IPS DF 4.7 (cell line): ENCODE results near the gene RABGAP1L.
"Not testable (repeated sequence)": the region's sequence is repeated elsewhere in the genome, so short reads cannot be mapped to it uniquely, and the experiment has no call there.

ENCODE experiments used
- DNase-seq: peaks from one replicate; pipeline ENCODE4 v3.0.0-alpha.2; 2013; ENCODE audit warnings: low spot score; ENCODE audit errors: extremely low read depth

RABGAP1L gene

DNA sequence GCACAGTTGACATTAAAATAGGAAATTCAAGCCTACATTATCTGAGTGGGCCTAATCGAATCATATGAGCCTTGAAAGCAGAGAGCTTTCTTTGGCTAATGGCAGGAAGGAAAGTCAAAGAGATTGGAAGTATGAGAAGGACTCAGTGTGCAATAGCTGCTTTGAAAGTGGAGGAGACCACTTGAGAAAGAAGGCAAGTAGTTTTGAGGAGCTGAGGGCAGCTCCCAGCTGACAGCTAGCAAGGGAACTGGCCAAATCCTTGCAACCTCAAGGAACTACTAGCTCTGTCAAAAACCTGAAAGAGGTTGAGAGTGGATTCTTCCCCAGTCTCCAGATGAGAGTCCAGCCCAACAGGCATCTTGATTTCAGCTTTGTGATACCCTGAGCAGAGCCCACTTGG, 691.4 kb downstream of the RABGAP1L start:
- DNase-seq = no peak

DNA sequence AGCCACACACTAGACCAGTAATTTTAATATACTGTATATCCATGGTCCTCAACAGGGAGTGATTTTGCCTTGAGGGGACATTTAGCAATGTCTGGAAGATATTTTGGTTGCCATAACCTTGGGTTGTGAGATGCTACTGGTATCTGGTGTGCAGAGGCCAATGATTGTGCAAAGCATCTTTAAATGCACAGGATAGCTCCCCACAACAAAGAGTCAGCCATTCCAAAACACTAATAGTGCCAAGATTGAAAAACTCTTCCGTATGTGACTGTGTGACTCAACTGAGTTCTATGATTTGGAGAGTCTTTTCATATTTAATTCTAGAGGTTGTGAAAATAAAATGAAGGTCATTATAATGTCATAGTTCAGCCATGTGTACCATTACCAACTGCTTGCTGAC, 699.0 kb downstream of the RABGAP1L start:
- DNase-seq = no peak

DNA sequence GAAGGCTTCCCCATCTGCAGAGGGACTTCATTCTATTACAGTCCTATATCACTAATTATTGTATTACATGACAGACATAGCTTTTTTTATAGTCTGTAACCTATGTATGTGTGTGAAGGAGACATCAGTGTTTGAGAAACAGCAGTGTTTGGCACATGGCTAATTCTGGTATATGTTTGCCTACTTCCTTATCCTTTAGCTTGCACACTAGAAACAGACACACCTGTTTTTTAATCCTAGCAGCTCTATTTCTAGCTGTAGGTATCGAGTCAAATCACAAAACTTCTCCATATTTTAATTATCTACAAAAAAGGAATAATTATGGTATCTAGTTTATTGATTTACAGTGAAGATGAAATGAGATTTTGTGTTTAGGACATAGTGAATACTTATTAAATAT, 711.0 kb downstream of the RABGAP1L start:
- no peak for DNase-seq

DNA sequence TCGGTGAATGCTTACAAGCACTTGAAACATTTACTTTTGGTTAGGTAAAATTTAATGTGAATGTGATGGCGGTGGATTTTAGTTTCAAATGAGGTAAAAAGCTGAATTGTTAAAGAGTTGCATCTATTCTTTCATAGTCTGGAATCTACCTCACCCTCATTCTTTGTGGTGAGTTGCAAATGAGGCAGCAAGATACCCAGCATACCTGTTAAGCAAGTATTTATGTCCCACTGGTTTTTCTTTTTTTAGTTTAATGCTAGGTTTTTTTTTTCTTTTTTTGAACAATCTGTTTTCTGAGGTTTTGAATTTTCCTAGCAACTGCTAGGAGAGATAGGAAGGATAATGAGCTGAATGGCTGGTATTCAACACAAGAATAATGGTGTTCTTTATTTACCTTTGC, 712.6 kb downstream of the RABGAP1L start:
- DNase-seq = no peak

DNA sequence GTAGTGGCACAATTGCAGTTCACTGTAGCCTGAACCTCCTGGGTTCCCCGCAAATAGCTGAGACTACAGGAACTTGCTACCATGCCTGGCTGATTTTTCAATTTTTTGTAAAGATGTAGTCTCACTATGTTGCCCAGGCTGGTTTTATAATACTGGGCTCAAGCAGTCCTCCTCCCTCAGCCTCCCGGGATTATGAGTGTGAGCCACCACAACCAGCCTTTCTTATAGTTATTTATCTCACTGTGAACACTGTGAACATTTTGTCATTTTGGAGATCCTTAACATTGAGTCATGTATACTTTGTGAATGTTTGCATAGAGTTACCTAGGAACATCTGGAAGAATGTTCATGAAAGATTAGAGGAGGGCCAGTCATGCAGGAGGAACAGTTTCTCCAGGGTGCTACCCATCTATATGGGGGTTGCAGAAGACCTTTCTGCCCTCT, 713.3 kb downstream of the RABGAP1L start:
- DNase-seq = no peak

DNA sequence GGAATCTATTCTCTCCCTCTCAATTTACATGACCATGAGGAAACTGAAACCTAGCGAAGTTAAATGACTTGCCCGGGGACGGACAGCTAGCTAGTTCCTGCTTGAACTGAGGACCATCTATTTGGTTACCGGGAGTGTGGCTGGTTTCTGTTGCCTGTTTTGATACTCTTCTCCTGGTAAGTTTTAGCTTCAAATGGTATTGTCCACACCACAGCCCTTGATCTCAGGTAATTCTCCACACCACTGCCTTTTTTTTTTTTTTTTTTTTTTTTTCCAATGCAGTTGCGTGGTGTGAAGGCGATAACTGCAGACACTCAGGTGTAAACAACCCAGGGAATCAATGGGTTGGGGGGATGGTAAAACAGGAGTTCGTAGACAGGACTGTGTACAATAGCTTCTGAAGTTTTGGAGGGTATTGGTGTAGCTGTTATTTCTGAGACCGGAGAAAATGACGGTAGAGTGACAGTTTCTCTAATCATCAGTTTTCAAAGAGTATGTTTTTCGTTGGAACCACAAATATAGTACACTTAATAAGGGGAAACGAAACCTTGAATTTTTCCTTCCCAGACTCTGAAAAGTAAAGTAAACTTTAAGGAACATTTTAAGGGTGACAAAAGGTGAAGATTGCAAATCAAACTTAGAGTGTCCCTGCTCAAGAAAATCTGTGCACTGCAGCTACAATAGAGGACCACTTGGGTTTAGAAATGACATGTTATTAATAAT, 715.2 kb downstream of the RABGAP1L start:
- no peak for DNase-seq

DNA sequence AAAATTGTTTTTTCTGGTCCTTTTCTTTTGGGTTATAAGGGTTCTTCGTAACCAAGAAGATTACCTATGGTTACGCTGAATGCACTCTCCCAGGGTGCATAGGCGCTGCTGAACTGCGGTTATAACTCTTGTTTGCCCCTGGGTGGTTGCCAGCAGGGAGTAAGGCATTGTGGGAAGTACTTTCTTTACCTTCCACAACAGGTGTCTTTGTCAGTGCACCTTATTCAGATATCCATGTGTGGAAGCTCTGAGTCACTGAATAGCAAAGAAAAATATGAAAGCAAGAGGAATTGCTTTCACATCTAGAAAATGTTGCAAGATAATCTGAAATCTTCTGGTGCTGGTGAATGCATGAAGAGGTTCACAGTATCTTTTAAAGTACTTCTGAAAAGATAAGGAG, 716.0 kb downstream of the RABGAP1L start:
- DNase-seq = no peak

DNA sequence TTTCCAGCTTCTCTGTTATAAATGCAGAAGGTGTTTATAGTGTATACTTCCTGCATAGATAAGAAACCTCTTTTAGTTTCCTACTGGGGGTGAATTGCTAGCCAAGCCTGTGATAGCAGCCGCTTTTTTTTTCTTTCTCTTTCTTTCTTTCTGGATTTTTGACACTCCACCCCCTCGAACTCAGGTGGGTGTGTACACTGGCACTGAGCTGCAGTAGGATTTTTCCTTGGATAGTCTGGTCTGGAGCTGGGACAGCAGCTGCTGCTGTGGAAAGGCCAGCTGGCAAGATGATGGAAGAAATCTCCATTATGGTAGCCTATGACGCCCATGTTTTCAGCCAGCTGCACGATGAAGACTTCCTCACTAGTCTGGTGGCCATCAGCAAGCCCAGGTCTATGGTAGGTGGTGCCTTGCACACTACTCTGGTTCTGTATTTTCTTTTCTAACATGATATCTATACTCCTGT, 717.9 kb downstream of the RABGAP1L start:
- no peak for DNase-seq

DNA sequence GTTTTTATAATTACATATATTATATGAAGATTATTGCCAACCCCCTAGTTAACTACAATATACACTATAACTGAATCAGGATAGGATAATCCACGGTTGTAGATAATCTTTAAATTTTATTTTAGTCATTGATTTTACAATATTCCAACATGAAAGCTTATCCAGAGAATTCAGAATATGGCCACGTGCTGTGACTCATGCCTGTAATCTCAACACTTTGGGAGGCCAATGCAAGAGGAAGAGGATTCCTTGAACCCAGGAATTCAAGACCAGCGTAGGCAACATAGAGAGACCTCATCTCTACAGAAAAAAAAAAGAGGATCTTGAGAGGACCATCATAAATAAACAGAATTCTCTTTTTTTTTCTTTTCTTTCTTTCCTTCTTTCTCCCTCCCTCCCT, 720.9 kb downstream of the RABGAP1L start:
- no peak for DNase-seq

DNA sequence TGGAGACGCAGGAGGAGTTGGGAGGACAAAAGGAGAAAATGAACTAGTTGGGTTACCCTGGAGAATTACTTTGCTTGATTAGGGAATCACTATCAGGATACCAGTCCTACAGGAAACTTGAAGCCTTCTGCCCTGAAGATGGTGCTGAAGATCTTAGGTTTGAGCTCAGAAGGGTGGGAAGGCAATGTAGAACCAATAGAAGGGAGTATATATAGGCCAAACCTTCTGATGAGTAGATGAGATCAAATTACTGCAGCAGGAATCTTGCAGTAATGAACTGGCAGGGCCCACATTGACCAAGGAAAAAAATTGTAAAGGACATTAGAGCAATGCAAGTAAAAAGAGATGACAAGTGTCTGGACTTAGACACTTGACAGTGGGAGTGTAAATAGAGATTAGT, 724.1 kb downstream of the RABGAP1L start:
- DNase-seq = no peak

DNA sequence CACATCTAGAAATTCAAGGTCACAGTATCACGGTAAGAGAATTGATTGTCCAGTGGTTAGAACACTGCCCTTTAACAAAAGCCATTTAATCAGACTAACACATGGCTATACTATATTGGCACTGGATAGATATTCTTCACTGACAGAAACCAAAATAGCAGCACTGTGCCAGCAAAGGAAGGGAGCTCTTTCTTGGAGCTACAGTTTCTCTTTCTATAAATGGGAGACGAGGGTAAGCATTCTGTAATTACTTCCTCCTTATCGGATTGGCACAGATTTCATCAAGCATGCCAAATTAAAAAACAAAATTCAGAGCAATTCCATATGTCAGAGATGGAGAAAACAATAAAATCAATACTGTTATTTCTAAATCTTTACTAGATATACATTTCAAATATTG, 724.7 kb downstream of the RABGAP1L start:
- DNase-seq = no peak

DNA sequence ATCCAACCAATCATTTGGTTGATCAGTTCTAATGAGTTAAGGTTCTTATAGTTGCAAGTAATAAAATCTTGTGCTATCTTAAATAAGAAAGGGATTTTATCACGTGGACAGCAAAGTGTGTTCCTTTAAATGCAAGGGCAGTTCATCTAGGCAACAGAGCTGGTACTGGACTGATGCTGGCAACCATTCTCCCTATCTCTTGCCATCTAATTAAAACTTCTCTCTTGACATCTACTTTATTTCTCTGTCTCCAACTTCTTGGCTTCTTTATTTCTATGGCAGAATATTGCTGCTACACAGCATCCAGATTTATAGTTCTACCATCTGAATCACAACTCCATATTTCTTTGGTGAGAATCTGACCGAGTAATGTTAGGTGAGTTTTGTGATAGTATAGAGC, 725.2 kb downstream of the RABGAP1L start:
- DNase-seq = no peak

DNA sequence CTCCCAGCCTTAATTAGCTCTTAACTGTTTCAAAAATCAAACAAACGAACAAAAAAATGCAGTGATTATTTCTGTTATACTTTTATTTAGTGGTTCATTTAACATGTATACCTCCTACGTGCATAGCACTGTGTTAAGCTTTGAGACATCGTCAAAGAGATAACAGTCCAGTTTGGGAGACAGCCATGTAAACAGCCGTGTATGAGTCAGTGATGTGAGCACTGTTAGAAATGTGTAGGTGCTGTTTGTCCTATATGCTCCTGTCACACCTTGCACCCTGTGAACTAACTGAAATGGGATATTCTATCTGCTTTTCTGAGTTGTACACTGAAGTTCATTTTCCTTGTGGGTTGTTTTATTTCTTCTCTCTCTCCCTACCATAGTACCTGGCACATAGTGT, 730.7 kb downstream of the RABGAP1L start:
- no peak for DNase-seq

DNA sequence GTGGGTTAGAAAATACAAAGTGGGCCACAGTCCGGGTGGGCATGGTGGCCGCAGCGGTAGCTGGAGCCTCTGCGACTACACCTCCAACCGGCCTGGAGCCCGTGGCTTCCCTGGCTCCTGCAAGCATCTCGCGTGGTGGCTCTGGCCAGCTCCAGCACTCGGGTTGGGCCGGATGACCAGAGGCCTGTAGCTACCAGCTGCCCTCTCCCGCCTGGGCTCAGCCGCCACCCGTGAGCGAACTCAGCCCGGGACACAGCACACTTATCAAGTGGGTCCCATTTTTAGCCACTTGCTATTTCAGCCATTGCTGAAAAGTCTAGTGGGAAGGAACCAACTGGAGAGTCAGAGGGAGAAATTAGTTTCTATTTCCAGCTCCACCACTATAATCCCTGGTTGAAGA, 732.7 kb downstream of the RABGAP1L start:
- DNase-seq = no peak

DNA sequence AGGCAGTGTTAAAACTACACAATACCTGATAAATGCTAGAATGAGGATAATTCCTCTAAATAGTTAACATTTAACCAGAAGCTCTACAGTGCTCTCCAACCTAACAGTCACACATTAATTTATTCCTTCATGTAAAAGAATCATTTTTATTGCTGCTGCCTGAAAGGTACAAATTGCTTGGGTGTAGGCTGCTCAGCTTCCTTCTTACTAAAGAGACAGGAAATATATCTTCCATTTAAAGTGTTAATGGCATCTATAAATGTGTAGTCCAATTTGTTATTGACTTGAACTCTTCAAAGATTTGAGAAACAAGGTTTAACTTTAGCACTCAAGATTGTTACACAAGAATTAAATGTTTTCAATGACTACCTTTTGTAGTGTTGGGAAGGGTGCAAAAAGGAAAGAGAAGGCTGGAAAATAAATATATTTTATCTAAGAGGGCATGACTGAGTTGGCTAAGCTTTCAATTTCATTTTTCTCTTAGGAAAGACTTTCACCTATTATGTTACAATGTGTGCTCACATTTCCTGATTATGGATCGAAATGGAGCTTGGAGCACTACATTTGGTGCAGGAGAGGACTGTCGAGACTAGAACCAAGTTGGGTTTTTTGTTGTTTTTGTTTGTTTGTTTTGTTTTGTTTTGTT, 734.9 kb downstream of the RABGAP1L start:
- DNase-seq = no peak

DNA sequence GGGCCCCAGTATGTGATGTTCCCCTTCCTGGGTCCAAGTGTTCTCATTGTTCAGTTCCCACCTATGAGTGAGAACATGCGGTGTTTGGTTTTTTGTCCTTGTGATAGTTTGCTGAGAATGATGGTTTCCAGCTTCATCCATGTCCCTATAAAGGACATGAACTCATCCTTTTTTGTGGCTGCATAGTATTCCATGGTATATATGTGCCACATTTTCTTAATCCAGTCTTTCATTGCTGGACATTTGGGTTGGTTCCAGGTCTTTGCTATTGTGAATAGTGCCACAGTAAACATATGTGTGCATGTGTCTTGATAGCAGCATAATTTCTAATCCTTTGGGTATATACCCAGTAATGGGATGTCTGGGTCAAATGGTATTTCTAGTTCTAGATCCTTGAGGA, 736.3 kb downstream of the RABGAP1L start:
- DNase-seq = not testable (repeated sequence)

DNA sequence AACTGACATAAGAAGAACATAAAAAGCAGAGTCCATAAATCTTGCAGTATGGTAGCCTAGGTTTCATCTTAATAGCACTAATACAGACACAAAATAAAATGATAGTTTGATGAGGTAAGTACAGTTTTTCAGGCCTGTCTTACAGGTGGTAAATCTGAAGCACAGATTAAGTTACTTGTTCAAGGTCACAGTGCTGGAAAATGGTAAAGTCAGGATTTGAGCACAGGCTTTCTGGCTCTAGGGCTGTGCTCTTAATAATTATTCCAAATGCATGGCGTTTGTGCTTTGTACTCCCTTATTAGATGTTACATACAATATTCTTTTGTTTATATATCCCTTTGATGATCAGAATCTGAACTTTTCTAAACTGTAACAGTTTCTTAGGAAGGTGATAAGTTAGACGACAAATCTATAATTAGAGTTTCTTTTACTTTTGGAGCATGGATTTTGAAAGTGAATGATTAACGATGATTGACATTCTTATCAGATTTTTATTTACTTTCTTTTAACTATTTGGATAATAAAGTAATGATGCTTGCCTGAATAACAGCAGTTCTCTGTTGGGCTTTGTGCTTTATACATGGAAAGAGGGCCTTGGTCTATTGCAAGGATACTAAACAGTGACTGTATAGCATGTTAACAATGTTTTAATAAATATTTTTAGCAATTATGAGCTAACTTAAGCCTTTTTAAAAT, 738.9 kb downstream of the RABGAP1L start:
- DNase-seq = no peak

DNA sequence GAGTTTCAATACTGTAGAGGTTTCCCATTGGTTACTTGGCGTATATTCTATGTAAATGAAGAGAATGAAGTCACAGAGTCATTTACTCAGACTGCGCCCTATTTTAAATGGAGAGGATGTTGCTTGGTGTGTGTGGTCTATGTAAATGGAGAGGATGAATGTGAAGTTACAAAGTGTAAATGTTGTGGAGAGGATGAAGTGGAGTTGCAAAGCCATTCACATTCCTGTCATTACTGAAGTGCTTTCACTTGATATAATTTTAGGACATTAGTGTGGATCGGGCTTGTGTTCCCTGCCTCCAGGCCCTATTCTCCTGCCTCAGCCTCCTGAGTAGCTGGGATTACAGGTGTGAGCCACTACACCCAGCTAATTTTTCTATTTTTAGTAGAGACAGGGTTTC, 741.0 kb downstream of the RABGAP1L start:
- no peak for DNase-seq

DNA sequence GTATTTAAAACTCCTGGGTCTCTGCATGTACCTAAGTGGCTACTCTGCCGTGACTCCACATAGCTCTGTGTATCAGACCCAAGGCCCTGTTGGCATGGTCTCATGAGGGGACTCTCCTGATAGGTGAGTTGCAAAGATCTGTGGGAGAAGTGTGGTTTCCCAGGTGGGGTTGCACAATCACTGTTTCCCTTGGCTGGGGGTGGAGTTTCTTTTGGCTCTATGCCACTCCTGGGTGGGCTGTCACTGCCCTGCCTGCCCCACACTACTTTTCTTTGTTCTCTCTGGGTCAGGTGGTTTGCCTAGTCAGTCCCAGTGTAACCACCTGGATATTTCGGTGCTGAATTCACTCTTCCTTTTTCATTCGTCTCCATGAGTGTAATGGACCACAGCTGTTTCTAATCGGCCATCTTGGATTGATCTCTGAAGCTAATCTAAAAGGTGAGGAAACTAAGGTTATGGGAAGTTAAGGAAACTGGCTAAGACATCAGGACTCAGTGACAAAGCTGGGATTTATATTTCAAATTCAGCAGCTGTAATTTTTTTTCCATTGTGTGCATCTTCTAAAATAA, 743.3 kb downstream of the RABGAP1L start:
- no peak for DNase-seq

DNA sequence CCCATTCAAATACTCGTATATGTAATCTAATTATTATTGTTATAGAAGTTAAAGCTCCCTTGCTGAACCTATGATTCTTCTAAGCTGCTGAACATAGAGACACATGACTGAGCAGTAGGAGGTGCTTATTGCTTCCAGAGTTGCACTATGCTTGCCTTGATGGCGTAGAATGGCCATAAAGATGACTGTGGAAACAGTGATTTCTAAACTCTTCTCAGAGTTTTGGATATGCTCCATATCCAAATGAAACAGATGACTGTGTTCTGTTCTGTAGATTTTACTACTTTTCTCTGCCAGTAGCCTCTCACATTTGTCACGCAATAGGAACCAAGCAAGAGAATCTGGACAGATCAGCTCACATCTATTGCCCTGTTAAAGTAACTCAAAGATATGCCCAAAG, 752.3 kb downstream of the RABGAP1L start:
- no peak for DNase-seq

DNA sequence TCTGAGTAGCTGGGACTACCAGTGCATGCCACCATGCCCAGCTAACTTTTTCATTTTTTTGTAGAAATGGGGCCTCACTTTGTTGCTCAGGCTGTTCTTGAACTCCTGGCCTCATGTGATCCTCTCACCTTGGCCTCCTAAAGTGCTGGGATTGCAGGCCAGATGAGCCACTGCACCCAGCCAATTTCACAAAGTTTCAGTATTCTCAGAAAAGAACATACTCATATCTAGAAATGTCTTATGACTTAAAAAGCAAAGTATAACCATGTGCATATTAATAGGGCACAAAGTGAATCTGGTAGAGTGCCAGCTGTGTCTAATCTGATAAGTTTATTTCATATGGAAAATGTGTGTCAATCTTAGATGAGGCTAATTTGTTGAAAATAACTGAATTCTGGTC, 752.9 kb downstream of the RABGAP1L start:
- no peak for DNase-seq

DNA sequence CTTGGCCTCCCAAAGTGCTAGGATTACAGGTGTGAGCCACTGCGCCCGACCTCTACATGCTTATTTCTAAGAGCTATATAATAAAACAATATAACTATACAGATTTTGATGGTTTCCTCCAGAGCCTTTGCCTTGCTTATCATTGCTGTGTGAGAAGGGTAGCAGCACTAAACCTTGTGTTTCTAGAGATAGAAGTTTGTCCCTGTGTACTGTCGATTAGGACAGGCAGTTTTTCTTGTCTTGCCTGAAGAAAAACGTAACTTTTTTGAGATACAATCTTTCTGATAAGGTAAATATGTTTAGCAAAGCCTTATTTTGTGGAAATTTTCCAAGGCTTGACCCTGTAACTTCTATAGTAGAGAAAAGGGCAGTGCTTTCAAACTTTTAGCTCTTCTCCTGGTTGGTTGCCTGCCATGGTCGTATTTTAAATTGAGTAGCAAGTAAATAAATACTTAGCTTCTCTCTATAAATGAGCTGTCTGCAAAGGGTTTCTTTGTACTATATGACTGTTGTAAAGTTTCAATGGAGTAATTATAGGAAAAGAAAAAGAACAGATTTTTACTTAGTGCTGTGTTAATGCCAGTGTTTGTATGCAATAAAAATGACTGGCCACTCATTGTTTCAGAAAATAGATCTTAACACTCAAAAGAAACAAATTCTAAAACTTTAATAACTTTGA, 754.0 kb downstream of the RABGAP1L start:
- DNase-seq = no peak
